SK-N-SH (cell line): Measurements from ENCODE around the gene NOTO.
"Not testable (repeated sequence)": the region's sequence is repeated elsewhere in the genome, so short reads cannot be mapped to it uniquely, and the experiment has no call there.

Experiments used
- ELF1 ChIP-seq: IDR thresholded peaks from 2 replicates; pipeline ENCODE4 v1.4.0; 2012
- EP300 ChIP-seq, 2 experiments: IDR thresholded peaks; 2 replicates each; pipeline versions ENCODE4 v1.4.0 to v1.6.1; 2012; ENCODE audit warnings: borderline replicate concordance in 1 of 2, low read depth in 1 of 2, low read length in 1 of 2
- GABPA ChIP-seq: IDR thresholded peaks from 2 replicates; pipeline ENCODE4 v1.4.0; 2012; ENCODE audit warnings: low read depth, mild to moderate bottlenecking
- MXI1 ChIP-seq: IDR thresholded peaks from 2 replicates; pipeline ENCODE4 v1.6.1; 2012; ENCODE audit warnings: mild to moderate bottlenecking, low read depth, low read length, improper control_type of control experiment
- POLR2AphosphoS5 ChIP-seq: IDR thresholded peaks from 2 replicates; pipeline ENCODE4 v1.6.1; 2012; ENCODE audit warnings: low read depth, low read length
- RAD21 ChIP-seq: IDR thresholded peaks from 2 replicates; pipeline ENCODE4 v1.6.1; 2012; ENCODE audit warnings: mild to moderate bottlenecking, low read length
- RCOR1 ChIP-seq: fragments of 150-350 bp; IDR thresholded peaks from 2 replicates; pipeline ENCODE4 v1.6.1; 2017; ENCODE audit warnings: antibody characterized with exemption, low read length
- SIN3A ChIP-seq: IDR thresholded peaks from 2 replicates; pipeline ENCODE4 v1.6.1; 2012; ENCODE audit warnings: low read depth, mild to moderate bottlenecking, low read length, moderate library complexity, borderline replicate concordance
- SMC3 ChIP-seq: IDR thresholded peaks from 2 replicates; pipeline ENCODE4 v1.6.1; 2012; ENCODE audit warnings: low read depth, low read length, improper control_type of control experiment
- TEAD4 ChIP-seq: IDR thresholded peaks from 2 replicates; pipeline ENCODE4 v1.4.0; 2012; ENCODE audit warnings: mild to moderate bottlenecking, borderline replicate concordance; ENCODE audit not compliant: insufficient read depth
- YY1 ChIP-seq: IDR thresholded peaks from 2 replicates; pipeline ENCODE4 v1.4.0; 2012; ENCODE audit warnings: low read depth, mild to moderate bottlenecking
- TF ChIP-seq, protein P1 (sequence below): fragments of 200-600 bp; sonication (generic); IDR thresholded peaks from 2 replicates; pipeline ENCODE4 v1.6.1; 2017; ENCODE audit warnings: antibody characterized with exemption, mild to moderate bottlenecking, moderate library complexity
- TF ChIP-seq, protein P2 (sequence below): IDR thresholded peaks from 2 replicates; pipeline ENCODE4 v1.4.0; 2012; ENCODE audit warnings: low read depth, borderline replicate concordance
- TF ChIP-seq, protein P3 (sequence below): IDR thresholded peaks from 2 replicates; pipeline ENCODE4 v1.4.0; 2012; ENCODE audit warnings: low read depth

DNA sequence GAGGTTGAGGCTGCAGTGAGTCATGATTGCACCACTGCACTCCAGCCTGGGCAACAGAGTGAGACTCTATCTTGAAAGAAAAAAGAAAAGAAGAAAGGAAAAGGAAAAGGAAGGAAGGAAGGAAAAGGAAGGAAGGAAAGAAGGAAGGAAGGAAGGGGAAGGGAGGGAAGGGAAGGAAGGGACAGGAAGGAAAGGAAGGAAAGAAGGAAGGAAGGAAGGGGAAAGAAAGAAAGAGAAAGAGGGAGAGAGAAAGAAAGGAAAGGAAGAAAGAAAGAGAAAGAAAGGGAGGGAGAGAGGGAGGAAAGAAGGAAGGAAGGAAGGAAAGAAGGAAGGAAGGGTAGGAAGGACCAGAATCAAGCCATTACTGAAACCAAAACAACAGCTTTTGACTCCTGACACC is 34.0 kb upstream of the NOTO start:
- not testable (repeated sequence) for TF ChIP-seq SIN3A; EP300 (IDR thresholded peaks at IDR 0.05; ENCODE audit: borderline replicate concordance in 1 of 2, low read depth in 1 of 2, low read length in 1 of 2); POLR2AphosphoS5; ELF1; YY1; RAD21; TEAD4; GABPA; RCOR1; SMC3; MXI1
- TF ChIP-seq, protein P1, sequence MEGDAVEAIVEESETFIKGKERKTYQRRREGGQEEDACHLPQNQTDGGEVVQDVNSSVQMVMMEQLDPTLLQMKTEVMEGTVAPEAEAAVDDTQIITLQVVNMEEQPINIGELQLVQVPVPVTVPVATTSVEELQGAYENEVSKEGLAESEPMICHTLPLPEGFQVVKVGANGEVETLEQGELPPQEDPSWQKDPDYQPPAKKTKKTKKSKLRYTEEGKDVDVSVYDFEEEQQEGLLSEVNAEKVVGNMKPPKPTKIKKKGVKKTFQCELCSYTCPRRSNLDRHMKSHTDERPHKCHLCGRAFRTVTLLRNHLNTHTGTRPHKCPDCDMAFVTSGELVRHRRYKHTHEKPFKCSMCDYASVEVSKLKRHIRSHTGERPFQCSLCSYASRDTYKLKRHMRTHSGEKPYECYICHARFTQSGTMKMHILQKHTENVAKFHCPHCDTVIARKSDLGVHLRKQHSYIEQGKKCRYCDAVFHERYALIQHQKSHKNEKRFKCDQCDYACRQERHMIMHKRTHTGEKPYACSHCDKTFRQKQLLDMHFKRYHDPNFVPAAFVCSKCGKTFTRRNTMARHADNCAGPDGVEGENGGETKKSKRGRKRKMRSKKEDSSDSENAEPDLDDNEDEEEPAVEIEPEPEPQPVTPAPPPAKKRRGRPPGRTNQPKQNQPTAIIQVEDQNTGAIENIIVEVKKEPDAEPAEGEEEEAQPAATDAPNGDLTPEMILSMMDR = not testable (repeated sequence)
- TF ChIP-seq, protein P2, sequence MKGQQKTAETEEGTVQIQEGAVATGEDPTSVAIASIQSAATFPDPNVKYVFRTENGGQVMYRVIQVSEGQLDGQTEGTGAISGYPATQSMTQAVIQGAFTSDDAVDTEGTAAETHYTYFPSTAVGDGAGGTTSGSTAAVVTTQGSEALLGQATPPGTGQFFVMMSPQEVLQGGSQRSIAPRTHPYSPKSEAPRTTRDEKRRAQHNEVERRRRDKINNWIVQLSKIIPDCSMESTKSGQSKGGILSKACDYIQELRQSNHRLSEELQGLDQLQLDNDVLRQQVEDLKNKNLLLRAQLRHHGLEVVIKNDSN = not testable (repeated sequence)
- TF ChIP-seq, protein P3, sequence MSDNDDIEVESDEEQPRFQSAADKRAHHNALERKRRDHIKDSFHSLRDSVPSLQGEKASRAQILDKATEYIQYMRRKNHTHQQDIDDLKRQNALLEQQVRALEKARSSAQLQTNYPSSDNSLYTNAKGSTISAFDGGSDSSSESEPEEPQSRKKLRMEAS = not testable (repeated sequence)
